Kidney (tissue), 14 donors: Measurements from ENCODE around the gene LSMEM2. TPM values are rescaled to one million over a fixed set of nuclear protein-coding genes. Genes with fewer than 3 reads are reported as not detected.

ENCODE experiments used
- DNase-seq, 5 donors: peaks; one replicate each; pipeline ENCODE4 v3.0.0-alpha.2; 2013 to 2020
- FAIRE-seq: peaks from 2 replicates; lab custom pipeline; 2012; peaks lifted over from hg19 to GRCh38; lab: Jason Lieb, UNC
- H3K27ac ChIP-seq, 2 donors: one replicate each; pipeline ENCODE4 v1.7.0; 2013; ENCODE audit warnings: low read depth in 2 of 2, low read length in 2 of 2, inconsistent platforms in 1 of 2
- H3K27me3 ChIP-seq: one replicate; pipeline ENCODE4 v1.7.1; 2013; ENCODE audit warnings: low read length, inconsistent platforms; ENCODE audit not compliant: control insufficient read depth, insufficient read depth
- H3K36me3 ChIP-seq, 3 donors: one replicate each; pipeline versions ENCODE4 v1.7.0 to v1.7.1; 2013; ENCODE audit warnings: low read length in 3 of 3, control low read depth in 1 of 3, inconsistent platforms in 1 of 3; ENCODE audit not compliant: insufficient read depth in 3 of 3, control insufficient read depth in 2 of 3
- H3K4me1 ChIP-seq, 3 donors: one replicate each; pipeline versions ENCODE4 v1.7.0 to v1.7.1; 2013; ENCODE audit warnings: low read length in 3 of 3, inconsistent platforms in 1 of 3, low read depth in 1 of 3; ENCODE audit not compliant: control insufficient read depth in 2 of 3, insufficient read depth in 2 of 3
- H3K4me3 ChIP-seq, 3 donors: one replicate each; pipeline versions ENCODE4 v1.7.0 to v1.8.1; 2013; ENCODE audit warnings: low read length in 3 of 3, control low read depth in 1 of 3, inconsistent platforms in 1 of 3
- H3K9ac ChIP-seq, 3 donors: one replicate each; pipeline versions ENCODE4 v1.7.0 to v1.7.1; 2013; ENCODE audit warnings: low read length in 3 of 3, control low read depth in 1 of 3, inconsistent platforms in 1 of 3
- H3K9me3 ChIP-seq, 3 donors: one replicate each; pipeline versions ENCODE4 v1.7.0 to v1.7.1; 2013; ENCODE audit warnings: low read length in 3 of 3, control low read depth in 1 of 3, inconsistent platforms in 1 of 3; ENCODE audit not compliant: control insufficient read depth in 2 of 3, insufficient read depth in 1 of 3
- CTCF ChIP-seq: IDR thresholded peaks from 3 replicates; pipeline ENCODE4 v1.5.1; 2012; ENCODE audit warnings: mild to moderate bottlenecking, moderate library complexity, borderline replicate concordance; ENCODE audit not compliant: insufficient read depth; ENCODE audit errors: extremely low read depth
- intact Hi-C: fragments of 100-400 bp; cut with DNase I; formaldehyde crosslinking; loops from one replicate; pipeline ENCODE4 v1.11.1; 2022
- polyA plus RNA-seq: library from polyadenylated mRNA; stranded (reverse); fragments of 350-450 nt; fragmentation: Illumina TruSeq; extraction: RNeasy Lipid Tissue Mini Kit (QIAGEN cat#74804); gene quantifications from one replicate; pipeline ENCODE4 v1.2.3, GENCODE V29; 2014; ENCODE audit warnings: low read depth, low replicate concordance; ENCODE audit not compliant: insufficient read depth
- total RNA-seq: library from RNA; stranded (reverse); fragmentation: NEBNext Ultra II Directional; extraction: Animal tissue kit (Norgen Biotek cat#: 25700); gene quantifications from one replicate; pipeline ENCODE4 v1.2.1, GENCODE V29; 2021
- donor health status: control.
- donor health status: control.
- donor health status: control.
- donor health status: control.
- donor health status: control.
- donor health status: DM: yes; HTN: yes; CAD: no.
- donor health status: Normal renal cell carcinoma (clear cell type).

The LSMEM2 gene
- total and polyA plus RNA-seq, 2 donors from 2014 or later, result 0.22 to 0.62 TPM

DNA sequence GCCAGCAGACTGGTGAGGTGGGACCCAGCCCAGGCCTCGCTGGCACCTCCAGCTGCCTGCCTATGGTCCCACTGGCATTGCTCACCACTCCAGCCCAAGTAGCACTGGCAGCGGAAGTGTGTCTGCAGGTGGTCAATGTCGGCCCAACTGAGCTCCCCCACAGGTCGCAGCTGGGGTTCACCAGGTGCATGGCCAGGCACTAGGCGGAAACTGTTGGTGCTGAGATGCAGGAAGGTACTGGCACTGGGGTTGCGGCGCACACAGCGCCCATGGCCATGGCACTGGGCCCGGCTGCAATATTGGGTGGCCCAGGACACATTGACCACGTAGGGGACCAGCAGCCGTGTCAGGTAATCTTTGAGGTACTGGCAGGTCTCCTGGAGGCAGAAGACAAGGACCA lies 39.3 kb downstream of the LSMEM2 start:
- H3K4me3 ChIP-seq, result peak overlapping the region in 1 of 3 donors; percentile 13
- H3K4me1 ChIP-seq, result peaks cover 3 to 40% (median 20%) of the 10 kb centered on the region in 3 donors
- no peak for TF ChIP-seq CTCF

GRCh38 chr3:50318615-50319014 lies 39.7 kb downstream of the LSMEM2 start:
- FAIRE-seq (no peak), DNase-seq (no peak)
- Histone ChIP-seq H3K9me3 (no peaks in the 10 kb centered on the region), H3K9ac (peak overlapping the region in 1 of 3 donors; percentile 16), H3K27ac (peak overlapping the region in 1 of 2 donors; percentile 39), H3K27me3 (no peaks in the 10 kb centered on the region), H3K4me1 (peaks cover 3 to 42% (median 21%) of the 10 kb centered on the region in 3 donors), H3K36me3 (peaks cover 6 to 18% (median 14%) of the 10 kb centered on the region in 3 donors), H3K4me3 (peak overlapping the region in 2 of 3 donors; percentile 13 to 16)
- intact Hi-C loops, result no loop called here
- TF ChIP-seq CTCF, result no peak

More for the DNA sequence above, 39.3 kb downstream of the LSMEM2 start:
- H3K27ac ChIP-seq, result no peak overlapping the region
- no peak overlapping the region for H3K9ac ChIP-seq
- H3K36me3 ChIP-seq, result peaks cover 6 to 18% (median 14%) of the 10 kb centered on the region in 3 donors
- H3K27me3 ChIP-seq, result no peaks in the 10 kb centered on the region
- FAIRE-seq (no peak), DNase-seq (no peak)
- H3K9me3 ChIP-seq, result no peaks in the 10 kb centered on the region
- intact Hi-C loops, result no loop called here

GRCh38 chr3:50319181-50319893 lies 40.5 kb downstream of the LSMEM2 start:
- Histone ChIP-seq H3K27ac (no peak overlapping the region), H3K9ac (peak overlapping the region in 2 of 3 donors; percentile 12 to 99), H3K36me3 (peaks cover 6 to 21% (median 14%) of the 10 kb centered on the region in 3 donors), H3K27me3 (no peaks in the 10 kb centered on the region), H3K9me3 (no peaks in the 10 kb centered on the region), H3K4me3 (peak overlapping the region; percentile 2 to 98 (median 97)), H3K4me1 (peaks cover 3 to 49% (median 29%) of the 10 kb centered on the region in 3 donors)
- TF ChIP-seq CTCF, result no peak
- FAIRE-seq, result no peak
- DNase-seq, result peak in 1 of 5 donors; percentile 56
- intact Hi-C loops, result no loop called here
